ENCODE data around the gene TMEM115. TPM values are rescaled to one million over a fixed set of nuclear protein-coding genes. Genes with fewer than 3 reads are reported as not detected.

The TMEM115 gene
- total RNA-seq, 2 donors from 2014 or later: 73.0 to 76.7 TPM

DNA sequence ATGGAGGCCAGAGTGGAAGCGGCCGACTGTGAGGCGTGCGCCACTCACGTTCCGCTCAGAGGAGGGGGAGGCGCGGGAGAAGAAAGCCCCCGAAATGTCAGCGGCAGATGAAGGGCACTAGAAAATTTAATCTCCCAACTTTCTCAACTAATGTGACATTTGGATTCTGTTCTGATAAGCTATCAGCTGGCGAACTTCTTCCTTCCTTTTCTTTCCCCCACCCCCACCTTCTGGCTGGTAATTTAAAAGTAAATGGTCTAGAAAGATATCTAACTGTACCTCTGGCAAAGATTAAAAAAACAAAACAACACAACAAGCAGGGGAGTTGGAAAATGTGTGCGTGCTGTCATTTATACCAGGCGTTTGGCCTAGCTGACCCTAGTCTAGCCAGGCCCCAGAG is 26.4 kb upstream of the TMEM115 start:
- H3K9me3 ChIP-seq: no peaks in the 10 kb centered on the region
- no peak overlapping the region for H3K27ac ChIP-seq
- no peaks in the 10 kb centered on the region for H3K36me3 ChIP-seq
- DNase-seq (ENCODE audit: low spot score): no peak
- H3K27me3 ChIP-seq (replicated peaks; ENCODE audit: insufficient read depth): no peaks in the 10 kb centered on the region
- TF ChIP-seq POLR2AphosphoS5 (IDR thresholded peaks at IDR 0.05): no peak
- TF ChIP-seq, protein P1, sequence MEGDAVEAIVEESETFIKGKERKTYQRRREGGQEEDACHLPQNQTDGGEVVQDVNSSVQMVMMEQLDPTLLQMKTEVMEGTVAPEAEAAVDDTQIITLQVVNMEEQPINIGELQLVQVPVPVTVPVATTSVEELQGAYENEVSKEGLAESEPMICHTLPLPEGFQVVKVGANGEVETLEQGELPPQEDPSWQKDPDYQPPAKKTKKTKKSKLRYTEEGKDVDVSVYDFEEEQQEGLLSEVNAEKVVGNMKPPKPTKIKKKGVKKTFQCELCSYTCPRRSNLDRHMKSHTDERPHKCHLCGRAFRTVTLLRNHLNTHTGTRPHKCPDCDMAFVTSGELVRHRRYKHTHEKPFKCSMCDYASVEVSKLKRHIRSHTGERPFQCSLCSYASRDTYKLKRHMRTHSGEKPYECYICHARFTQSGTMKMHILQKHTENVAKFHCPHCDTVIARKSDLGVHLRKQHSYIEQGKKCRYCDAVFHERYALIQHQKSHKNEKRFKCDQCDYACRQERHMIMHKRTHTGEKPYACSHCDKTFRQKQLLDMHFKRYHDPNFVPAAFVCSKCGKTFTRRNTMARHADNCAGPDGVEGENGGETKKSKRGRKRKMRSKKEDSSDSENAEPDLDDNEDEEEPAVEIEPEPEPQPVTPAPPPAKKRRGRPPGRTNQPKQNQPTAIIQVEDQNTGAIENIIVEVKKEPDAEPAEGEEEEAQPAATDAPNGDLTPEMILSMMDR (IDR thresholded peaks at IDR 0.05): no peak
- no peak for TF ChIP-seq POLR2A (IDR thresholded peaks at IDR 0.05)
- WGBS: 84% methylated on average over 13 of the region's 13 CpGs
- no peaks in the 10 kb centered on the region for H3K4me1 ChIP-seq (replicated peaks)
- H3K4me3 ChIP-seq: no peak overlapping the region
- intact Hi-C loops (cut with DNase I): no loop called here

DNA sequence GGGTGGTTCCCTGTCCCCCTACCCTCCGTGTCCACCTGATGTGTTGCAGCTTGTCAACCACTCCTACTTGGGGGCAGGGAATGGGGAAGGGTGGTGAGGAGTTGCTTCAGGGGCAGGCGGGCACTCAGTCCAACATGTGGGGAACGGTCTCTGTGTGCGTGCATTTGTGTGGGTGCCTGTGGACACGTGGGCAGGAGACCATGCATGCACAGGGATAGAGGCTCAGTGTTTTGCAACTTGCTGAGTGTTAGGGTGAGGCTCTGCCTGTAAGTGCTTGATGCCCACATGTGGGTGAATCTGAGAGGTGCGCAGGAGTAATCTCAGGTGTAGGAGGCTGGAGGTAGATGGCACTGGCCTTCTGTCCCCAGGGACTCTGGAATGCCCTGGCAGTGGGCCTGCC is 24.4 kb upstream of the TMEM115 start:
- no peaks in the 10 kb centered on the region for H3K9me3 ChIP-seq
- TF ChIP-seq POLR2A (IDR thresholded peaks at IDR 0.05) (no peak), POLR2AphosphoS5 (IDR thresholded peaks at IDR 0.05) (no peak)
- TF ChIP-seq, protein P1 (IDR thresholded peaks at IDR 0.05): no peak
- H3K4me1 ChIP-seq (replicated peaks): no peaks in the 10 kb centered on the region
- H3K4me3 ChIP-seq: no peak overlapping the region
- WGBS: 74% methylated on average over 6 of the region's 6 CpGs
- H3K27me3 ChIP-seq (replicated peaks; ENCODE audit: insufficient read depth): no peaks in the 10 kb centered on the region
- no peak overlapping the region for H3K27ac ChIP-seq
- intact Hi-C loops (cut with DNase I): no loop called here
- DNase-seq (ENCODE audit: low spot score): no peak
- H3K36me3 ChIP-seq: no peaks in the 10 kb centered on the region

DNA sequence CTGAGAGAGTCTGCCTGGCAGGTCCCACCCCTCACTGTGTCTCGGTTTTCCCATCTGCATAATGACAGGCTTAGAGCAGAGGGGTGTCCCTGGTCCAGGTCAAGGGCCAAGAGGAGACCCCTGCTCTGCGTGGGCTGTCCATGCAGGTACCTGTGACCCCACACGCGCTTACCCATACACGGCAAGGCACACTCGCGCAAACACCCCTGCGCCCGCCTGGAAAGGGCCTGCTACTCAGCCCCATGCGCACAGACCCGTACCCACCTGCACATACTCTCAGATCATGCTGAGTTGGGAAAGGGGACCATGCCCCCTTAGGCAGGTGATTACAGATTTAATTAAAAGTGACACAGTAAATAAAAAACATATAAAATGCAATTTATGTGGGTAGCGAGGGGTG is 23.4 kb upstream of the TMEM115 start:
- H3K9me3 ChIP-seq: no peaks in the 10 kb centered on the region
- no peaks in the 10 kb centered on the region for H3K27me3 ChIP-seq (replicated peaks; ENCODE audit: insufficient read depth)
- intact Hi-C loops (cut with DNase I): no loop called here
- whole genome bisulfite sequencing: 86% methylated on average over 12 of the region's 12 CpGs
- H3K36me3 ChIP-seq: no peaks in the 10 kb centered on the region
- DNase-seq (ENCODE audit: low spot score): no peak
- no peak overlapping the region for H3K27ac ChIP-seq
- TF ChIP-seq, protein P1 (IDR thresholded peaks at IDR 0.05): no peak
- no peak for TF ChIP-seq POLR2A (IDR thresholded peaks at IDR 0.05)
- TF ChIP-seq POLR2AphosphoS5 (IDR thresholded peaks at IDR 0.05): no peak
- H3K4me1 ChIP-seq (replicated peaks): no peaks in the 10 kb centered on the region
- no peak overlapping the region for H3K4me3 ChIP-seq

DNA sequence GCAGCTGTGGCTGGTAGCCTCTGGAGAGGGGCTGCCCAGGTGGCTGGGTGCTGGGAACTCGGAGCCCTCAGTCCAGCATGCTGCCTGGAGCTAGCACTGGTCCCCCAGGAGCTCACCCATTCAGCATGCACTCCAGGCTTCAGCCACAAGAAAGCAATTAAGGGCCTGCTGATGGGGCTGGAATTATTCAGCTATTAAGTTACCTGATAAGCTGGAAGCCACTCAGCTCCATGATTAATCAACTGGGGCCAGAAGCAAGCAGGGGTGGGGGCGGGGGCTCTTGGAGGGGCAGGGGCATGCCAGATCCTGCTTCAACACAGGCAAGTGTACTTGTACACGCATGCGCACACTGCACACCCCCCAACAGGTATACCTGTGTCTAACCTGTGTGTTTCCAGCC is 22.1 kb upstream of the TMEM115 start:
- no peak overlapping the region for H3K27ac ChIP-seq
- H3K36me3 ChIP-seq: no peaks in the 10 kb centered on the region
- no peaks in the 10 kb centered on the region for H3K4me1 ChIP-seq (replicated peaks)
- DNase-seq (ENCODE audit: low spot score): no peak
- intact Hi-C loops (cut with DNase I): no loop called here
- no peaks in the 10 kb centered on the region for H3K27me3 ChIP-seq (replicated peaks; ENCODE audit: insufficient read depth)
- no peak overlapping the region for H3K4me3 ChIP-seq
- TF ChIP-seq POLR2AphosphoS5 (IDR thresholded peaks at IDR 0.05) (no peak), POLR2A (IDR thresholded peaks at IDR 0.05) (no peak)
- TF ChIP-seq, protein P1 (IDR thresholded peaks at IDR 0.05): no peak
- no peaks in the 10 kb centered on the region for H3K9me3 ChIP-seq
- 83% methylated on average over 4 of the region's 4 CpGs for WGBS

DNA sequence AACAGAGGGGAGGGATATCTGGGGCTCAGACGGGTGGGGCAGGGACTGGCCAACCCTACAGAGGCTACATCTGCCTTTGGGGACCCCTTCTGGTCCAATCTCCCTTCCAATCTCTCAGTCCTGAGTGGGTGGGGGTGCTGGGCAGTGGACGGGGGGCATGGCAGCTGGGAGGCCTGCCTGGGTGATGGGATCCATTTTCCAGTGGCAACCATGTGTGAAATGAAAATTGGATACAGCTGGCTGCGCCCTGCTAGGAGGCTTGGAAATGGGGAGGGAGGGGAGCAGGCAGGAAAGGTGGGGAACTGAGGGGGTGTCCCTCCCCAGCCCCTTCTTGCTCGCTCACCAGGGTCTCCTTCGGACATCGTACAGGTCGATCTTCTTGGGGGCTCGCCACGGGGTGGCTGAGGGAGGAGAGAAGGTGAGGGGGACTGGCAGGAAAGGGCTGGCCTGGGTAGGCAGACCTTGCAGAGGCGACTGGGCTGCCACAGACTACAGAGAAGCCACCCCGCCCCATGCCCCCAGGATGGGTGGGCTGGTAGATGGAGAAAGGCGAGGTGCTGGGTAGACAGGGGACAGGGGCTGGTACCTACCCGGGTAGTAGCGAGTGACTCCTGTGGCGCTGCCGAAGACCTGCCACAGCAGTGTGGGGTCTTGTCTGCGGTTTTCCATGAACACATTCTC is 21.2 kb upstream of the TMEM115 start:
- intact Hi-C loops (cut with DNase I): no loop called here
- 89% methylated on average over 17 of the region's 17 CpGs for WGBS
- no peak overlapping the region for H3K27ac ChIP-seq
- H3K9me3 ChIP-seq: no peaks in the 10 kb centered on the region
- H3K4me3 ChIP-seq: no peak overlapping the region
- H3K4me1 ChIP-seq (replicated peaks): no peaks in the 10 kb centered on the region
- H3K27me3 ChIP-seq (replicated peaks; ENCODE audit: insufficient read depth): no peaks in the 10 kb centered on the region
- H3K36me3 ChIP-seq: no peaks in the 10 kb centered on the region
- TF ChIP-seq, protein P1 (IDR thresholded peaks at IDR 0.05): no peak
- no peak for TF ChIP-seq POLR2AphosphoS5 (IDR thresholded peaks at IDR 0.05)
- TF ChIP-seq POLR2A (IDR thresholded peaks at IDR 0.05): no peak
- DNase-seq (ENCODE audit: low spot score): no peak

All from prostate gland (tissue), 2 donors.